Thoracic aorta (tissue), 2 donors: Measurements from ENCODE around the gene RAB31. TPM values are rescaled to one million over a fixed set of nuclear protein-coding genes. Genes with fewer than 3 reads are reported as not detected.

Experiments used
- ATAC-seq: fragments of 150-250 bp; one replicate; pipeline ENCODE4 v1.8.0; 2017; ENCODE audit warnings: low read depth; ENCODE audit not compliant: insufficient number of reproducible peaks, low FRiP score
- DNase-seq: peaks from one replicate; pipeline ENCODE4 v3.0.0-alpha.2; 2020; ENCODE audit warnings: low spot score
- H3K27ac ChIP-seq, 2 donors: fragments of 200-600 bp; sonication (generic); 1 replicate in 1 of 2; 2 replicates in 1 of 2; pipeline ENCODE4 v1.5.1; 2016; ENCODE audit warnings: mild to moderate bottlenecking in 2 of 2, moderate library complexity in 2 of 2
- H3K27me3 ChIP-seq: fragments of 200-600 bp; sonication (generic); replicated peaks from 2 replicates; pipeline ENCODE4 v1.6.0; 2016; ENCODE audit warnings: mild to moderate bottlenecking; ENCODE audit not compliant: insufficient read depth
- H3K36me3 ChIP-seq: fragments of 200-600 bp; sonication (generic); one replicate; pipeline ENCODE4 v1.5.1; 2016
- H3K4me1 ChIP-seq, 2 donors: fragments of 200-600 bp; sonication (generic); 1 replicate in 1 of 2; 2 replicates in 1 of 2; pipeline versions ENCODE4 v1.5.1 to v1.6.0; 2016; ENCODE audit warnings: low read depth in 2 of 2, mild to moderate bottlenecking in 1 of 2; ENCODE audit not compliant: control insufficient read depth in 1 of 2
- H3K4me3 ChIP-seq: fragments of 200-600 bp; sonication (generic); 2 replicates; pipeline ENCODE4 v1.5.1; 2016; ENCODE audit warnings: mild to moderate bottlenecking
- H3K9me3 ChIP-seq: fragments of 200-600 bp; sonication (generic); 2 replicates; pipeline ENCODE4 v1.5.1; 2016
- CTCF ChIP-seq: fragments of 200-600 bp; sonication (generic); IDR thresholded peaks from one replicate; pipeline ENCODE4 v1.5.1; 2019; ENCODE audit warnings: antibody characterized with exemption
- total RNA-seq, 2 donors: library from RNA; depleted of rRNA; stranded (reverse); fragments of >200 nt; gene quantifications; one replicate each; pipeline versions ENCODE4 v1.1.0 to v1.2.3, GENCODE V29; 2016

RAB31 gene
- total RNA-seq, 2 donors from 2014 or later, result 92.9 to 110 TPM

- no peaks in the 10 kb centered on the region for H3K27me3 ChIP-seq
- TF ChIP-seq CTCF, result no peak
- H3K4me1 ChIP-seq, result peaks cover 0 to 11% of the 10 kb centered on the region in 2 donors
- ATAC-seq, result no peak
- H3K36me3 ChIP-seq, result no peaks in the 10 kb centered on the region
- DNase-seq, result no peak
- no peak overlapping the region for H3K4me3 ChIP-seq
- no peak overlapping the region for H3K27ac ChIP-seq
- no peaks in the 10 kb centered on the region for H3K9me3 ChIP-seq
Measured at GRCh38 chr18:9839211-9839610, 131.1 kb downstream of the RAB31 start.

- no peaks in the 10 kb centered on the region for H3K9me3 ChIP-seq
- H3K36me3 ChIP-seq, result no peaks in the 10 kb centered on the region
- H3K27me3 ChIP-seq, result no peaks in the 10 kb centered on the region
- ATAC-seq (no peak), DNase-seq (no peak)
- no peak overlapping the region for H3K27ac ChIP-seq
- TF ChIP-seq CTCF, result no peak
- no peak overlapping the region for H3K4me3 ChIP-seq
- peaks cover 0 to 11% of the 10 kb centered on the region in 2 donors for H3K4me1 ChIP-seq
Measured at GRCh38 chr18:9839853-9840252, 131.8 kb downstream of the RAB31 start.

GRCh38 chr18:9841752-9842151 is 133.7 kb downstream of the RAB31 start:
- DNase-seq (no peak), ATAC-seq (peak; percentile 41)
- H3K27ac ChIP-seq, result no peak overlapping the region
- no peaks in the 10 kb centered on the region for H3K36me3 ChIP-seq
- H3K4me1 ChIP-seq, result peaks cover 15 to 24% of the 10 kb centered on the region in 2 donors
- no peak for TF ChIP-seq CTCF
- H3K4me3 ChIP-seq, result no peak overlapping the region
- H3K27me3 ChIP-seq, result no peaks in the 10 kb centered on the region
- no peaks in the 10 kb centered on the region for H3K9me3 ChIP-seq

GRCh38 chr18:9842448-9842847 is 134.3 kb downstream of the RAB31 start:
- Histone ChIP-seq H3K4me1 (peaks cover 18 to 31% of the 10 kb centered on the region in 2 donors), H3K27me3 (no peaks in the 10 kb centered on the region), H3K27ac (no peak overlapping the region), H3K36me3 (no peaks in the 10 kb centered on the region), H3K9me3 (no peaks in the 10 kb centered on the region), H3K4me3 (no peak overlapping the region)
- no peak for TF ChIP-seq CTCF
- DNase-seq, result no peak
- no peak for ATAC-seq

- H3K4me1 ChIP-seq, result peaks cover 22 to 24% of the 10 kb centered on the region in 2 donors
- ATAC-seq (no peak), DNase-seq (no peak)
- no peaks in the 10 kb centered on the region for H3K9me3 ChIP-seq
- H3K4me3 ChIP-seq, result no peak overlapping the region
- H3K36me3 ChIP-seq, result no peaks in the 10 kb centered on the region
- no peaks in the 10 kb centered on the region for H3K27me3 ChIP-seq
- TF ChIP-seq CTCF, result no peak
- no peak overlapping the region for H3K27ac ChIP-seq
Measured at GRCh38 chr18:9845256-9845655, 137.2 kb downstream of the RAB31 start.
